Rectal smooth muscle tissue (tissue), 1 donor: Measurements from ENCODE around the gene SIRT2.

Source experiments
- H3K27ac ChIP-seq: one replicate; pipeline ENCODE4 v1.7.0; 2013; ENCODE audit warnings: low read depth, low read length, inconsistent platforms
- H3K27me3 ChIP-seq: one replicate; pipeline ENCODE4 v1.7.0; 2013; ENCODE audit warnings: low read length; ENCODE audit not compliant: control insufficient read depth, insufficient read depth
- H3K36me3 ChIP-seq: one replicate; pipeline ENCODE4 v1.7.0; 2013; ENCODE audit warnings: low read length; ENCODE audit not compliant: control insufficient read depth, insufficient read depth
- H3K4me1 ChIP-seq: one replicate; pipeline ENCODE4 v1.7.0; 2013; ENCODE audit warnings: low read length; ENCODE audit not compliant: control insufficient read depth, insufficient read depth
- H3K4me3 ChIP-seq: one replicate; pipeline ENCODE4 v1.7.0; 2013; ENCODE audit warnings: low read length
- H3K9ac ChIP-seq: one replicate; pipeline ENCODE4 v1.7.0; 2013; ENCODE audit warnings: low read length

The SIRT2 gene

DNA sequence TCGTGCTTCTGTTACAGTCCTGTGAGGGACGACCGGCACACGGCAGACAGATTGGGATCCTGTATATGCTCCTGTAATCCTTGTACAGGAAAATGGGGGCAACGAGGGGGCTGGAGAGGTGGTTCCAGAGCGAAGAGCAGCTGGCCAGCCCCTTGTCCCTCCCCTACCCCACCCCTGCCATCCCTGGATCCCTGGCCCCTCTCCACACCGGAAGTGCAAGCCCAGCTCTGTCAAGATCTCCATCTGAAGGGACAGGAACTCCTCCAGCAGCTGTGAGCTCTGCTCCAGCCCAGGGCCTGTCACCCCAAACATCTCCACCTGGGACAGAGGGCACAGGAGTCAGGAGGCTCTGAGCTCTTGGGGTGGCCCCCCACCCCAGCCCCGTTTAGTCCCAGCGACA is 18.1 kb upstream of the SIRT2 start:
- no peaks in the 10 kb centered on the region for H3K4me1 ChIP-seq
- H3K27ac ChIP-seq, result no peak overlapping the region
- no peaks in the 10 kb centered on the region for H3K27me3 ChIP-seq
- peaks cover 5% of the 10 kb centered on the region for H3K36me3 ChIP-seq
- H3K4me3 ChIP-seq, result no peak overlapping the region
- H3K9ac ChIP-seq, result no peak overlapping the region

DNA sequence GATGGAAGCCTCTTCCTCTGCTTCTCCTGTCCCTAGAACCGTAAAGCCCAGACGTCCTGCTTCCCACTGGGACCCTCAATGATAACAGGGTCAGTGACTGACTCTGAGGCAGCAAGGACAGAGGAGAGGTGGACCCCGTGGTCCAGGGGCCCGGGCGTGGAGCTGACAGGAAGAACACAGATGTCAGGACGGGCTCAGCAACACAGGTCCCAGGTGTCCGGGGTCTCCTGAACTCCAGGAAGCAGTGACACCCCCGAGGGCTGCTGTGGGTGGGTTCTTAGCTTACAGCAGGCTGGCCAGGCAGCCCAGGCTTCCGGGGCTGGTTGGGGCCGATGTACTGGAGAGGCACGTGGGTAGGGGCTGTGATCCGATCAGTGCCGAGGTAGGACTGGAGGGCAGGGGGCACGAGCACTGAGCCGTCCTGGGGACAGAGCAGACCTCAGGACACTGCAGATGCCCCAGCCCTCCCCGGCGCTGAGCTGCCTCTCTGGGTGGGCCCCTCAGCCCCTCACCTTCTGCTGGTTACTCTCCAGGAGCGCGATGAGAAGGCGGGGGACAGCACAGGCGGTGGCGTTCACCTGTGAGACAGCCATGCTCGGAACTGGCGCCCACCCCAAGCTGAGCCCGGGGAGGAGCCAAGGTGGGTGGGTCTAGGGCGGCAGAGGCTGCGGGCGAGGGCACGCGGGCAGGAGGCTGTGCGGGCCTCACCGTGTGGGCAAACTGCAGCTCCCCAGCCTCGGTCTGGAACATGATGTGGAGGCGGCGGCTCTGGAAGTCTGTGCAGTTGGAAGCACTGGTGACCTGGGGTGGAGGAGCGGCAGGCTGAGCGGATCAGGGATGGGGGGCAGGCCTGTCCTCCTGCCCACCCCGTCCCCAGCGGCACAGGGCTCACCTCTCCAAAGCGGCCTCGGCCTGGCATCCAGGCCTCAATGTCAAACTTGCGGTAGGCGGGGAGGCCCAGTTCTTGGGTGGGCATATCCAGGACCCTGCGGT is 16.2 kb upstream of the SIRT2 start:
- Histone ChIP-seq H3K36me3 (no peaks in the 10 kb centered on the region), H3K4me1 (no peaks in the 10 kb centered on the region), H3K4me3 (no peak overlapping the region), H3K27me3 (peaks cover 4% of the 10 kb centered on the region), H3K9ac (no peak overlapping the region), H3K27ac (no peak overlapping the region)

DNA sequence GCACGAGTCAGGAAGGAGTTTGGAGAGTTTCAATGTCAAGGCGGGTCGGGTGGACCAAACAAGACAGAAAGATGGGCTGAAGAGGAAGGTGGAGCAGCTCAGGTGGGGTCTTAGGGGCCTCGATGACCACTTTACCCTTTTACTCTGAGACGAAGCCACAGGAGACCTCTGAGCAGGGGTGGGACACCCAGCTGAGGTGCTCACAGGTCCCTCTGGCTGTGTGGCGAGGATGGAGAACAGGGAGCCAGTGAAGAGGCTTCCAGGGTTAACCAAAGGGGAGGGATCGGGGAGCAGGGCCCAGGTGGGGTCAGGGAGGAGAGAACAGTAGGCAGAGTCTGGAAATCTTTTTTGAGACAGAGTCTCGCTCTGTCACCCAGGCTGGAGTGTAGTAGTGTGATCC is 14.5 kb upstream of the SIRT2 start:
- Histone ChIP-seq H3K4me1 (no peaks in the 10 kb centered on the region), H3K36me3 (no peaks in the 10 kb centered on the region), H3K27ac (no peak overlapping the region), H3K9ac (no peak overlapping the region), H3K27me3 (peaks cover 4% of the 10 kb centered on the region), H3K4me3 (no peak overlapping the region)

DNA sequence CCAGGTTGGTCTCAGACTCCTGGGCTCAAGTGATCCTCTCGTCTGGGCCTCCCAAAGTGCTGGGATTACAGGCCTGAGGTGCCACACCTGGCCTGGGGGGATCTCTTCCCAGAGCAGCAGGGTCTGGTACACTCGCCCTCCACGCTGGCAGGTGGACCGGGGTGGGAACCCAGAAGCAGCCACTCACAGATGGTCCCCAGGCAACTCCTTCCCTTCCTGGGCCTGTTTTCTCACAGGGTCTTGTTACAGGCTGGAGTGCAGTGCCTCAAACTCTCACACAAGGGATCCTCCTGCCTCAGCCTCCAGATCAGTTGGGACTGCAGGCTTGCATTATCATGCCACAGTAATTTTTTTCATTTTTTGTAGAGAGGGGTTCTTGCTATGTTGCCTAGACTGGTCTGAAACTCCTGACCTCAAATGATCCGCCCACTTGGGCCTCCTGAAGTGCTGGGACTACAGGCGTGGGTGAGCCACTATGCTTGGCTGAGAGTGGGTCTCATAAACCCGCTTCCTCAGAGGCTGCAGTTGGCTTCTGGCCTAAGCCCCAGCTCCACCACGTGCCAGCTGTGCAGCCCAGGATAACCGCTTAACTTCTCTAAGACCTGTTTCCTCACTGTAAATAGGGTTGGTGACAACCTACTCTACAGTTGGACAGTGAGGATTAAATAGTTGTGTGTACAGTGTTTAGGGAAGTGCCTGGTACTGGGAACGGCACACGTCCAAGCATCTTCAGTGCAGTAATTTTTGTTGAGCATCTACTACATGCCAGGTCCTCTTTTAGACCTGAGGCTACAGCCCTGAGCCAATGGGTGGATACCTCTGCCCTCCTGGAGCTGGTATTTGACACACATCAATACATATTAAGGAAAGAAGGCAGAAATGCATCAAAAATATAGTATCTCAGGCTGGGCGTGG is 13.4 kb upstream of the SIRT2 start:
- Histone ChIP-seq H3K27ac (no peak overlapping the region), H3K27me3 (peaks cover 4% of the 10 kb centered on the region), H3K36me3 (peaks cover 2% of the 10 kb centered on the region), H3K4me1 (no peaks in the 10 kb centered on the region), H3K9ac (no peak overlapping the region), H3K4me3 (no peak overlapping the region)

DNA sequence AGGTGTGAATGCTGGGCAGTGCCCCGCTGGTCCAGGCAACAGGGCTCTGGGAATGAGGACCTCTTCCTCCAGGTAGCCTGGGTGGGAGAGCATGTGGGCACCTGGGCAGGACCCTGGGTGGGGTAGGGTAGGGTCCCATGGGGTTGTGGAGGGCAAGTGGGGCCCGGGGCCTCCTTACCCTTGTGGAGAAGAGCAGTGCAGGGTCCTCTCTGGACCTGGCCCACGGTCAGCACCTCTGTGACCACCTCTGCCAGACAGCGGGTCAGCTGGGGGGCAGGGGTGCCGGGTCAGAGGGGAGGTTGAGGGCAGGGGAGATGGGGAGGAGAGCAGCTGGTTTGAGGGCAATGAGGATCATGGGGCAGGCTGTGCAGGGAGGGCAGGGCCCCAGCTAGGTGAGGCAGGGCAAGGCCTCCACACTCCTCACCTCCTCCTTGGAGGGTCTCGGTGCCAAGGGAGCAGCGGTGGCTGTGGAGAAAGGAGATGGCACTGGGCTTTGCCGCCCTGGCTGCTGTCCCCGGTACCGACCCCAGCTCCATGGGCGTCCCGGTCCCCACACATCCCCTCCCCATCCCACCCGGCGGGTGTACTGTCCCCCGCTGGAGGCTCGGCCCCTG is 12.1 kb upstream of the SIRT2 start:
- Histone ChIP-seq H3K27ac (no peak overlapping the region), H3K4me1 (no peaks in the 10 kb centered on the region), H3K9ac (no peak overlapping the region), H3K27me3 (peaks cover 4% of the 10 kb centered on the region), H3K36me3 (peaks cover 2% of the 10 kb centered on the region), H3K4me3 (no peak overlapping the region)

DNA sequence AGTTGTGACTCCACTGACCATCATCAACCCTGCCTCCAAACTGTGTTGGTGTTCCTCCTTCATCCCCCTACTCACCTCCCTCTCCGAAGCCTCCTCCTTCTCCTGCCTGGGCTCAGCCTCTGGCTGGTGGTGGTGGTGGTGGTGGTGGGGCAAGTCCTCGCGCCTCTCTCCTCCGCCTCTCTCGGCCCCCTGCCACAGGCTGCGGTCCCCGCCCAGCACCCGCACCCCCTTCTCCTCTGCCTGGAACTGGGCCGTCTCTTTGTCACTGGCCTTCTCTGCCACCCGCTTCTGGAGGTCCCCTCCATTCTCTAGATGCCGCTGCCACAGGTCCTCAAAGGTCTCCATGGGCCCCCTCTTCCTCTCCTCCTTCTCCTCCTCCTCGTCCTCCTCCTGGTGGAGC is 11.1 kb upstream of the SIRT2 start:
- no peak overlapping the region for H3K9ac ChIP-seq
- no peaks in the 10 kb centered on the region for H3K4me1 ChIP-seq
- peaks cover 6% of the 10 kb centered on the region for H3K36me3 ChIP-seq
- peaks cover 4% of the 10 kb centered on the region for H3K27me3 ChIP-seq
- no peak overlapping the region for H3K27ac ChIP-seq
- no peak overlapping the region for H3K4me3 ChIP-seq

- H3K4me3 ChIP-seq, result no peak overlapping the region
- no peak overlapping the region for H3K27ac ChIP-seq
- peaks cover 4% of the 10 kb centered on the region for H3K27me3 ChIP-seq
- H3K36me3 ChIP-seq, result peaks cover 8% of the 10 kb centered on the region
- no peaks in the 10 kb centered on the region for H3K4me1 ChIP-seq
- H3K9ac ChIP-seq, result no peak overlapping the region
These were observed 9.5 kb upstream of the SIRT2 start for GRCh38 chr19:38908911-38909310.

DNA sequence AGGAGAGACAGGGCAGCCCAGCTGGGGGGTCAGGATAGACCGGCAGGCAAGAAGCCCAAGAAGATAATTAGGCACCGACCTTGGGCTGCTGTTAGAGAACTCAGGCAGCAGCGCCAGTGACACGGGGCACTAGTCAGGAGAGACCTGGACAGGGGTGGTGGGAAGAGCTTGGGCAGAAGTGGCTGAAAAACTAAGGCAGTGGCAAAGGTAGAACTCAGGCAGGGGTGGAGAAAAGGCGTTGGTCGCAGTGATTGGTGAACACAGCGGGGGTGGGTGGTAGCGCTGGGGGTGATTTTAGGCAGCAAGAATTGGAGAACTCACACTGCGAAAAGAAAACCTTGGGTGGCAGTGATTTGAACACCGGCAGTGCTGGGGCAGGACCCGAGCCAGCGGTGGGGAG is 8.3 kb upstream of the SIRT2 start:
- peaks cover 8% of the 10 kb centered on the region for H3K36me3 ChIP-seq
- H3K4me1 ChIP-seq, result no peaks in the 10 kb centered on the region
- H3K9ac ChIP-seq, result no peak overlapping the region
- no peak overlapping the region for H3K27ac ChIP-seq
- H3K27me3 ChIP-seq, result peaks cover 4% of the 10 kb centered on the region
- H3K4me3 ChIP-seq, result no peak overlapping the region

- H3K9ac ChIP-seq, result no peak overlapping the region
- H3K4me1 ChIP-seq, result no peaks in the 10 kb centered on the region
- H3K4me3 ChIP-seq, result no peak overlapping the region
- H3K36me3 ChIP-seq, result peaks cover 8% of the 10 kb centered on the region
- no peak overlapping the region for H3K27ac ChIP-seq
- H3K27me3 ChIP-seq, result peaks cover 4% of the 10 kb centered on the region
These were observed 7.8 kb upstream of the SIRT2 start for GRCh38 chr19:38907227-38907626.

DNA sequence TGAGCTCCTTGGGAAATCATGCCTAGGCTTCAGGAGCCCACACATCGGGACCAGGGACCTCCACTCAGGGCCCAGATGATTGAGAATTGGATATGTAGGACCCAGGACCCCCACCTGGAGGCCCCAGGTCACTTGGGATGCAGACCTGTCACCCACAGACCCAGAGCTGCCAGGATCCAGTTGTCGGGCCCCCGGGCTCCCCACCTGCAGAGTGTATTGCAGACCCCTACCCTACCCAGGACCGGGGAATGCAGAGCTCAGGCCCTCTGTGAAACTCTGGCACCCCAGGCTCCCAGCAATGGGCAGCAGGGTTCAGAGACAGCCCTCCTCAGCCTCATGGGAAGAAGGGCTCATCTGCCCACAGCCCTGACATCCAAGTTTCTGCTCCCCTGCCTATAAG is 6.2 kb upstream of the SIRT2 start:
- peaks cover 2% of the 10 kb centered on the region for H3K4me1 ChIP-seq
- no peak overlapping the region for H3K27ac ChIP-seq
- H3K36me3 ChIP-seq, result peaks cover 8% of the 10 kb centered on the region

DNA sequence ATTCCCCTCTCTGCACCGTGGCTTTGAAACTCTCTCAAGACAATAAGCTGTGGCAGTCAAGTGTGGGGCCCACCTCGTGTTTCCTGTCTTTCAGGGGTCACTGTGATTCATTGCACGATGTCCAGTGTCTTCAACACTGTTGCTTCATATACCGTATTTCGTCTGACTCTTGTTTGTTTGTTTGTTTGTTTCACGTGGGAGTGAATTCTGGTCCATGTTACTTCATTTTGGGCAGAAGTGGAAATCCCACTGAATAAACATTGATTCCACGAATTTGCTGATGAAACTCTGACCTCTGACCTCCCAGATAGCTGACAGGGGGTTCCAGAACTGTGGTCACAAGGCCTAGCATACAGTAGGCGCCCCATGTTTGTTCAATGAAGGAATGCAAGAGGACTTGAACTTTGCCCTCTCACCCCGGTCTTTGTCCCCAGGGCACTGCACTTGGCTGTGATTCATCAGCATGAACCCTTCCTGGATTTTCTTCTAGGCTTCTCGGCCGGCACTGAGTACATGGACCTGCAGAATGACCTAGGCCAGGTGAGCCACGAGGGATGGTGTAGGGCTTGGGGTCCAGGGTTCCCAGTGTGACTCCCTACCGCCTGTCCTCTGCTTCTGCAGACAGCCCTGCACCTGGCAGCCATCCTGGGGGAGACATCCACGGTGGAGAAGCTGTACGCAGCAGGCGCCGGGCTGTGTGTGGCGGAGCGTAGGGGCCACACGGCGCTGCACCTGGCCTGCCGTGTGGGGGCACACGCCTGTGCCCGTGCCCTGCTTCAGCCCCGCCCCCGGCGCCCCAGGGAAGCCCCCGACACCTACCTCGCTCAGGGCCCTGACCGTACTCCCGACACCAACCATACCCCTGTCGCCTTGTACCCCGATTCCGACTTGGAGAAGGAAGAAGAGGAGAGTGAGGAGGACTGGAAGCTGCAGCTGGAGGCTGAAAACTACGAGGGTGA is 5.4 kb upstream of the SIRT2 start:
- no peak overlapping the region for H3K9ac ChIP-seq
- H3K36me3 ChIP-seq, result peaks cover 8% of the 10 kb centered on the region
- H3K27me3 ChIP-seq, result no peaks in the 10 kb centered on the region
- no peak overlapping the region for H3K27ac ChIP-seq
- H3K4me1 ChIP-seq, result peaks cover 7% of the 10 kb centered on the region
- no peak overlapping the region for H3K4me3 ChIP-seq

More for the DNA sequence above, 6.2 kb upstream of the SIRT2 start:
- Histone ChIP-seq H3K9ac (no peak overlapping the region), H3K27me3 (no peaks in the 10 kb centered on the region), H3K4me3 (no peak overlapping the region)
